GM19467 (cell line): ENCODE data around the gene CLMN.

Source experiments
- ATAC-seq: cut with Tn5 transposase; IDR thresholded peaks from one replicate; pipeline ENCODE4 v1.9.1; 2021; ENCODE audit warnings: mild to moderate bottlenecking, moderate library complexity; ENCODE audit not compliant: unreplicated experiment

Gene CLMN

GRCh38 chr14:95227279-95227860 lies 92.3 kb downstream of the CLMN start:
- ATAC-seq = no peak

- no peak for ATAC-seq
Observed at GRCh38 chr14:95226801-95227200, 92.9 kb downstream of the CLMN start.

GRCh38 chr14:95225251-95225887 lies 94.3 kb downstream of the CLMN start:
- no peak for ATAC-seq

DNA sequence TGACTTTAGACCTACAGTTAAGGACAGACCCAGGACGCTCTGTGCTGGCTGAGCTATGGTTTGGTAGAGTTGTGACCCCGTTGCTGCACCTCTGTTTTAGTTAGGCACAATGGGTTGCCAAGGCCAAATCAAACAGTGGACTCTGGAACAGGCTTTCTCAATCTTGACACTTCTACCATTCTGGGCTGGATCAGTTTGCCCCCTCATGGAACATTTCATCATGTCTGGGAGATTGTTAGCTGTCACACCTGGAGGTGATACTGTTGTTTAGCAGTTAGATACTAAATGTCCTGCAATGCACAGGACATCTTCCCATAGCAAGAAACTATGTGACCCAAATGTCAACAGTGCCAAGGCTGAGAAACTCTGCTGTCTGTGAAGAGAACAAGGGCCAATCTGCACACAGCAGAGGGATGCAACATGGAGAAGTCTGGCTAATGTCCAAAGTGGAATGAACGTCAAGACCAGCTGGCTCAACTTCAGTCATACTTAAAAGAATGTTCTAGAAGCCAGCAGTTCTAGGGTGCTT lies 96.8 kb downstream of the CLMN start:
- ATAC-seq = no peak

DNA sequence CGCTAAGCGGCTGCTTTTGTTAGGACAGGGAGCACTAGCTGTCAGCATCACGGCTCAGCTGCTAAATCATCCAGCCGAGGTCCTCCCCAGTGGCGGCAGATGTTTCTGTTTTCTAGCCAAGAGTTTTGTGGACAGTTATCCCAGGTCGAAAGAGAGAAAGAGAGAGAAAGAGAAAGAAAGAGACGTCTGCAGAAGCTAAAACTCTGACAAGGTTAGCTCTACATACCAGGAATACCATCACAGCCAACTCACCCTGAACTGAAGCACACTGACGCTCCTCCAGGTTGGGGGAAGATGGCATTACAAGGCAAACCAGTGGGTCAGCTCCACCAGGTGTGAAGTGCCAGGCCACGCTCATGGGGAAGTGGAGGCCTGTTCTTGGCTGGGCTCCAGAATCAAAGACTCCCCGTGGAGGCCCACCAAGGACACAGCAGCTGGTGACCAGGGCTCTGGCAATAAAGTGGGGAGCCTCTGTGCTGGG lies 97.5 kb downstream of the CLMN start:
- ATAC-seq = no peak

DNA sequence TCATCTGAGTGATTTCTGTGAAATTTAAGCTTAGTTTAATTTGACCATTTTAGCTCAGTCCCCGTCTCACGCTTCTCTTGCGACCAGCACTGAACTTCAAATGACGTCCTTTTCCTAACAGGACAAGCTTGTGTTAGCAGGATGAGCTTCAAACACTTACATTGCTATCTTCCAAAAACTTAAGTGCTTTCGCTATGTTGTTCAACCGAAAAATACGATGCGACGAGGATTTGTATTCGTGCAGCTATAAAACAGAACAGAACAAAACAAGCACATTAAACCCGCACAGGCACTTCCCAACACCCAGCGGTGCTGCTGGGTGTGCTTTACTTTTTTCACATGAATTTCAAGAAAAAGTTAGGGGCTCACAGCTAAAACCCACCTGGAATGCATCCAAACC lies 98.2 kb downstream of the CLMN start:
- ATAC-seq = no peak

DNA sequence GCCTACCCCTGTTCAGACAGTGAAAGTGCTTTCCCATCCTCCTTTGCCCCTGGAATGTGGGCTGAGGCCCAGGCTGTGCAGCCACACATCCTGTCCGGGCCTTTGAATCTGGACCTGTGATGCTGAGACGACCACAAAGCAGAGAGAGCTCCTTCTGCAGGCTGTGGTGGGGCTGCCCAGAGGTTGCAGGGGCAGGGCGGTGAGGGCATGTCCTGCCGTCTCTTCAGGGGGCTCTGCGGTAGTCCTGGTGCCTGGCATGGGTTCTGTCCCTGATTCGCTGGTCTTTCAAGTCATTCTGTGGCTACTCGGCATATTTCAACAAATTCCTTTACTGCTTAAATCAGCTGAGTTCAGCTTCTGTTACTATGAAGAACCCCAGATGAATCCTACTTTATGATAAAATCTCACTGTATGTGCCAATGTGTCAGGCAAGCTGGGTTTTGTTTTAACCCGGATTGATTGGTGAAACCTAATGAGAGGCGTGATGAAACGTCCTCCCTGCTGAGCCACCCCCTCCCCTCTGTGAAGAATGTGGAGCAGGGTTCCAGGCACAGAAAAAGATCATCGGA lies 99.0 kb downstream of the CLMN start:
- no peak for ATAC-seq

- no peak for ATAC-seq
Observed at GRCh38 chr14:95218472-95219193, 101.1 kb downstream of the CLMN start.

DNA sequence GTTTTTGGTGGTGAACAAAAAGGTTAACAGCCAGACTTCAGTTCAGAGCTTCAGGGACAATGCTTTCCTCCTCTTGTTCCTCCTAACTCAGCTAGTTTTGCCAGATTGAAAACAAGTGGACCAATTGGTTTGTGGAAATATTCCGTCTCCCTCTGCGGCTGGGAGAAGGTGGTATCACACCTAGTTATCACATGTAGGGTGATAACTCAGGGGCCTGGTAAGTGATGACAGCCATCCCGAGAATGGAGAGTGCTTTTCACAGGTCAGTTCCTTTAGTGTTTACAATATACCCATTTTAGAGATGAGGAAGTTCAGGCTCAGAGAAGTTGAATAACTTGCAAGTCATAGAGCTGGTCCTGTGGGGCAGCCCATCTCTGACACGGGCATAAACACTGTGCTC lies 101.7 kb downstream of the CLMN start:
- ATAC-seq = no peak

DNA sequence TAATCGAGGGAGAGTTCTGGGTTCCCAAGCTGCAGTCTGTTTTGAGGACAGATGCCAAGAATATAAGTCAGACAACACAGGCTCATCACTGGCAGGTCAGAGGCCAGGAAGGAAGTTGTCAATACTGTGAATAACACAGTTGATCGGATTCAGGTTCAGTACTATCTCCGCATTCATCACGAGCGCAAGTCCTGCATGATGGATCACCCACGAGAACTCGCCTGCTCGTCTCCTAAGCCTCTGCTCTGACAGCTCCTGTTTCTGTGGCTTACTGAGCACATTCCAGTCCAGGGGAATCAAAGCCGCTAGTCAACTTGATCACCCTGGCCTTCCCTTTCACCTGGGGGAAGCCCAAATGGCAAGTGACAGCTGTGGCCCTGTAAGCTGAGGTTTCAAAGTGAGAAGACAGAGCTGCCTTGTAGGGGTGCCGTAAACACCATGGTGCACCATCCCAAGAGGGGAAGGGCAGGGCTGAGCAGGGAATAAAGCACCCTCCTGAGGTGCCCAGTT lies 102.3 kb downstream of the CLMN start:
- ATAC-seq = no peak

DNA sequence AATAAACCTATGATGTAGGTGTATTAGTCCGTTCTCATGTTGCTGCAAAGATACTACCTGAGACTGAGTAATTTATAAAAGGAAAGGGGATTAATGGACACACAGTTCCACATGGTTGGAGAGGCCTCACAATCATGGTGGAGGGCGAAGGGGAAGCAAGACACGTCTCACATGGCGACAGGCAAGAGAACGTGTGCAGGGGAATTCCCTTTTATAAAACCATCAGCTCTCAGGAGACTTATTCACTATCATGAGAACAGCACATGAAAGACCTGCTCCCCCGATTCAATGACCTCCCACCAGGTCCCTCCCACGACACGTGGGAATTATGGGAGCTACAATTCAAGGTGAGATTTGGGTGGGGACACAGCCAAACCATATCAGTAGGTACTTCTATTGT lies 103.7 kb downstream of the CLMN start:
- no peak for ATAC-seq

- no peak for ATAC-seq
Observed at GRCh38 chr14:95215094-95215725, 104.5 kb downstream of the CLMN start.

- ATAC-seq = no peak
Observed at GRCh38 chr14:95213774-95214173, 105.9 kb downstream of the CLMN start.

GRCh38 chr14:95211721-95212504 lies 107.8 kb downstream of the CLMN start:
- ATAC-seq = peak; percentile 57

DNA sequence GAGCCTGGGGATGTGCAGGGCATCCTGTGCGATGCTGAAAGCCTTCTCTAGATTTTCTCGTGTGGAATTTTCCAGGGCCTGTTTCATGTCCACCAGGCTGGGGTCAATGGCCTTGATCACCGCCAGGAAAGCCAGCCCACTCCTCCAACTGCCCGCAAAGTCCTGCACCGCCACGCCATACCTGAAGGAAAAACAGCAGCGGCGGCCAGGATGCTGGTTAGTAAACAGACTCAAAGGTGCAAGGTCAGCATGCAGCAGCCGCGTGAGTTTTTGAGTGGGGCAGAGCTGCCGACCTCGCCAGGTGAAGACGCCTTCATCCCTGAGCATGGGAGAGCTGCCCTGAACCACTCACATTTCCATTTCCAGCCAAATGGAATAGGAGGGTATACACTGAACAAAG lies 109.0 kb downstream of the CLMN start:
- ATAC-seq = no peak

- ATAC-seq = no peak
Observed at GRCh38 chr14:95208598-95208997, 111.1 kb downstream of the CLMN start.

DNA sequence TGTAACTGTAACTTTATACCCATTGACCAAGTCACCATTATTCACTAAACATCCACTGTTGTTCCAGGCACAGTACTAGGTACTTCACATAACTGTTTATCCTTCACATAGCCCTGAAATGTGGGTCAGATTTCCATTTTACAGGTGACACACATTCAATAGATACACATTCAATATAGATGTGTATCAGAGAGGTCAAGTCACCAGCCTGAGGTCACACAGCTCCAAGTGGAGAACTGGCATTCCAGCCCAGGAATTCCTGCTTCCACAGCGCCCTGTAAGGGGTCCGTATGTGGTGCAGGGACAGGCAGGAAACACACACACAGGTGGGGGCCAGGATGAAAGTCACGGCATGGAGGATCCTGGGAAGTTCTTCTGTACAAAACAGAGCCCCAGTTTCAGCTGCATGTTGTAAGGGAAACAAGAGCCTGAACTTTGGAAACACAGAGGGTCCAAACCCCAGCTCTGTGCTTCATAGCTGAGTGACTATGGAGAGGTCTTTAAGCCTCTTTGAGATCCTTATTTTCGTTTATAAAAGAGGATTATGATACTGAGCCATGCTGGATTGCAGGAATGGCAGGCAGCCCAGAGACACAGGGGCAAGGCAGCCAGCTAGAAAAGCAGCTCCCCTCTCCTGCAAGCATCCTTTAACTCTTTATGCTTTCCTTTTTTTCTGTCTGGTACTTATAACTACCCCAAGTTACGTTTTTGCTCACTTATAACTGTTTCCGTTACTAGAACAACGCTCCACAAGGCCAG lies 112.1 kb downstream of the CLMN start:
- no peak for ATAC-seq

GRCh38 chr14:95206534-95206933 lies 113.2 kb downstream of the CLMN start:
- ATAC-seq = no peak

- ATAC-seq = no peak
Observed at GRCh38 chr14:95204705-95205104, 115.0 kb downstream of the CLMN start.
